ENCODE measurements around the gene C1D. TPM values are rescaled to one million over a fixed set of nuclear protein-coding genes. Genes with fewer than 3 reads are reported as not detected.

C1D gene
- total and polyA plus RNA-seq, 2 donors (not counting 1 experiment from before 2014, with no cell fraction given), result 8.4 to 24.8 TPM

DNA sequence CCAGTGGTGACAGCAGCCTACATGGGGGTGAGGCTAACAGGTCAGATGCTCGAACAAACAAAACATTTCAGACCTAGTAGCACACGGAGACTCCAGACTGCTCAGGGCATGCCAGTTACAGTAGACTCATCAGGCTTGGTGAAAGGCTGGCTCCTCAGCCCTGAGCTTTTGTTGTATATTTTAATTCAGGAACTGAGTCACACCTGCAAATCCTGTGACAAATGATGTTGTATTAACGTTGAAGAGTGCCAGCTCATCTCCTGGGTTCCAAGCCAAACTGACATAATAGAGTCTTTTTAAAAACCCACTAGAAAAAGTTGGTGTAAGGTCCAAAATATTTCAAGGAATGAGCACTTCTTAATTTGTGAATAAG is 65.3 kb downstream of the C1D start:
- no peak overlapping the region for H3K27ac Mint-ChIP-seq
- intact Hi-C loops (cut with micrococcal nuclease), result no loop called here
- Histone ChIP-seq H3K9me3 (ENCODE audit: control extremely low read depth in 1 of 3, control insufficient read depth in 2 of 3, insufficient read depth in 1 of 3, low read length in 2 of 3) (no peaks in the 10 kb centered on the region), H3K27ac (ENCODE audit: low read length in 2 of 2) (no peak overlapping the region), H4K20me1 (ENCODE audit: control insufficient read depth, insufficient read depth, low read length, poor library complexity, severe bottlenecking) (no peaks in the 10 kb centered on the region), H3K4me3 (ENCODE audit: control extremely low read depth in 1 of 5, extremely low read depth in 1 of 5, insufficient read depth in 1 of 5, low read depth in 2 of 5, low read length in 4 of 5) (no peak overlapping the region), H3K27me3 (replicated peaks in 1 of 4; ENCODE audit: control extremely low read depth in 1 of 4, control insufficient read depth in 3 of 4, insufficient read depth in 4 of 4, low read length in 3 of 4) (peaks cover 0 to 15% (median 2%) of the 10 kb centered on the region in 4 experiments), H3K36me3 (replicated peaks in 1 of 2; ENCODE audit: control extremely low read depth in 1 of 2, control insufficient read depth in 1 of 2, extremely low read depth in 1 of 2, insufficient read depth in 2 of 2, low read length in 1 of 2) (no peaks in the 10 kb centered on the region), H2AFZ (ENCODE audit: insufficient read depth, low read depth, low read length, poor library complexity, severe bottlenecking) (no peak overlapping the region), H3K4me1 (ENCODE audit: control insufficient read depth in 2 of 2, insufficient read depth in 2 of 2, low read length in 2 of 2) (no peaks in the 10 kb centered on the region), H3K9ac (ENCODE audit: low read length) (no peak overlapping the region), H3K4me2 (replicated peaks; ENCODE audit: low read depth, low read length, poor library complexity, severe bottlenecking) (no peak overlapping the region), H3K79me2 (ENCODE audit: control insufficient read depth, insufficient read depth, low read length) (no peaks in the 10 kb centered on the region)
- no peaks in the 10 kb centered on the region for H3K4me1 Mint-ChIP-seq
- no peaks in the 10 kb centered on the region for H3K9me3 Mint-ChIP-seq (ENCODE audit: insufficient read depth)
- peaks cover 50% of the 10 kb centered on the region for H3K27me3 Mint-ChIP-seq
- DNase-seq (no peak), ATAC-seq (ENCODE audit: low read depth) (no peak)
- ChIA-PET POLR2A (no interaction called here), CTCF (no interaction called here)
- no peak overlapping the region for H3K4me3 Mint-ChIP-seq
- TF ChIP-seq, protein P1, sequence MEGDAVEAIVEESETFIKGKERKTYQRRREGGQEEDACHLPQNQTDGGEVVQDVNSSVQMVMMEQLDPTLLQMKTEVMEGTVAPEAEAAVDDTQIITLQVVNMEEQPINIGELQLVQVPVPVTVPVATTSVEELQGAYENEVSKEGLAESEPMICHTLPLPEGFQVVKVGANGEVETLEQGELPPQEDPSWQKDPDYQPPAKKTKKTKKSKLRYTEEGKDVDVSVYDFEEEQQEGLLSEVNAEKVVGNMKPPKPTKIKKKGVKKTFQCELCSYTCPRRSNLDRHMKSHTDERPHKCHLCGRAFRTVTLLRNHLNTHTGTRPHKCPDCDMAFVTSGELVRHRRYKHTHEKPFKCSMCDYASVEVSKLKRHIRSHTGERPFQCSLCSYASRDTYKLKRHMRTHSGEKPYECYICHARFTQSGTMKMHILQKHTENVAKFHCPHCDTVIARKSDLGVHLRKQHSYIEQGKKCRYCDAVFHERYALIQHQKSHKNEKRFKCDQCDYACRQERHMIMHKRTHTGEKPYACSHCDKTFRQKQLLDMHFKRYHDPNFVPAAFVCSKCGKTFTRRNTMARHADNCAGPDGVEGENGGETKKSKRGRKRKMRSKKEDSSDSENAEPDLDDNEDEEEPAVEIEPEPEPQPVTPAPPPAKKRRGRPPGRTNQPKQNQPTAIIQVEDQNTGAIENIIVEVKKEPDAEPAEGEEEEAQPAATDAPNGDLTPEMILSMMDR (IDR thresholded peaks at IDR 0.05), result no peak
- TF ChIP-seq EZH2 (IDR thresholded peaks at IDR 0.05; ENCODE audit: borderline replicate concordance, insufficient read depth, low read depth, low read length, poor library complexity, severe bottlenecking), result no peak
- WGBS (ENCODE audit: insufficient coverage), result 76% methylated on average over 2 of the region's 3 CpGs

DNA sequence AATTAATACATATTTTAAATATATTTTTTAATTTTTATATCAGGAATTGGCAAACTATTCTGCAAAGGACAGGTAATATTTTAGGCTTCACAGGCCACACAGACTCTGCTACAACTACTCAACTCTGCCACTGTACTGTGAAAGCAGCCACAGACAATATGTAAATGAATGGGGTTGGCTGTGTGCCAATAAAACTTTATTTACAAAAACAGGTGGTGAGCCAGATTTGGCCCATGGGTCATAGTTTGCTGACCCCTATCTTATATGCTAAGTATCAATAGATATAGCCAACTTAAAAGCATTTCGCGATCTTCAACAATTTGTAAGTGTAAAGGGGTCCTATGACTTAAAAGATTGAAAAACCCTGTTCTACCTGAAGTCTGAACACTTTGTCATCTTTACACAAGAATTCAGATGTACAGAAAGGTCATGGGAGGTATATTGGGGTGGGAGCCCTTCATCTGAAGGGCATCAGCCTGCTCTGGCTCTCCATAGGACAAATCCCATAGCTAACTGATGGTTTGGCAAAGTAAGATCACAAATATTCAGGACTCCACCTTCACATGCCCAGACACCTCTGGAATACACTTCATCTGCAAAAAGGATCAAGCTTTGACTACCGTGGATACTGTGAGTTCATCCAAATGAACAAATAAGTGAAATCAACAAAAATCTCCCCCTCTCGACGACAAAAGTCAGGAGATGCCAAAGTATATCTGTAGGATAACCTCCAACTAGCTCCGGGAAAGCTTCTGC is 65.9 kb downstream of the C1D start:
- no peaks in the 10 kb centered on the region for H3K4me1 Mint-ChIP-seq
- no peak overlapping the region for H3K4me3 Mint-ChIP-seq
- Histone ChIP-seq H3K9me3 (ENCODE audit: control extremely low read depth in 1 of 3, control insufficient read depth in 2 of 3, insufficient read depth in 1 of 3, low read length in 2 of 3) (no peaks in the 10 kb centered on the region), H3K79me2 (ENCODE audit: control insufficient read depth, insufficient read depth, low read length) (no peaks in the 10 kb centered on the region), H3K4me3 (ENCODE audit: control extremely low read depth in 1 of 5, extremely low read depth in 1 of 5, insufficient read depth in 1 of 5, low read depth in 2 of 5, low read length in 4 of 5) (no peak overlapping the region), H3K4me2 (replicated peaks; ENCODE audit: low read depth, low read length, poor library complexity, severe bottlenecking) (no peak overlapping the region), H3K9ac (ENCODE audit: low read length) (no peak overlapping the region), H2AFZ (ENCODE audit: insufficient read depth, low read depth, low read length, poor library complexity, severe bottlenecking) (no peak overlapping the region), H3K27ac (ENCODE audit: low read length in 2 of 2) (no peak overlapping the region), H3K27me3 (replicated peaks in 1 of 4; ENCODE audit: control extremely low read depth in 1 of 4, control insufficient read depth in 3 of 4, insufficient read depth in 4 of 4, low read length in 3 of 4) (peaks cover 0 to 15% (median 2%) of the 10 kb centered on the region in 4 experiments), H4K20me1 (ENCODE audit: control insufficient read depth, insufficient read depth, low read length, poor library complexity, severe bottlenecking) (no peaks in the 10 kb centered on the region), H3K4me1 (ENCODE audit: control insufficient read depth in 2 of 2, insufficient read depth in 2 of 2, low read length in 2 of 2) (no peaks in the 10 kb centered on the region), H3K36me3 (replicated peaks in 1 of 2; ENCODE audit: control extremely low read depth in 1 of 2, control insufficient read depth in 1 of 2, extremely low read depth in 1 of 2, insufficient read depth in 2 of 2, low read length in 1 of 2) (no peaks in the 10 kb centered on the region)
- H3K27ac Mint-ChIP-seq, result no peak overlapping the region
- no peak for TF ChIP-seq EZH2 (IDR thresholded peaks at IDR 0.05; ENCODE audit: borderline replicate concordance, insufficient read depth, low read depth, low read length, poor library complexity, severe bottlenecking)
- TF ChIP-seq, protein P1 (IDR thresholded peaks at IDR 0.05), result no peak
- POLR2A ChIA-PET, result no interaction called here
- H3K9me3 Mint-ChIP-seq (ENCODE audit: insufficient read depth), result no peaks in the 10 kb centered on the region
- CTCF ChIA-PET, result no interaction called here
- DNase-seq, result no peak
- no peak for ATAC-seq (ENCODE audit: low read depth)
- intact Hi-C loops (cut with micrococcal nuclease), result no loop called here
- WGBS (ENCODE audit: insufficient coverage), result 98% methylated on average over 4 of the region's 6 CpGs
- H3K27me3 Mint-ChIP-seq, result peaks cover 49% of the 10 kb centered on the region
